Measurements from ENCODE around the gene UBE2V1. TPM values are rescaled to one million over a fixed set of nuclear protein-coding genes. Genes with fewer than 3 reads are reported as not detected.
"Not testable (repeated sequence)": the region's sequence is repeated elsewhere in the genome, so short reads cannot be mapped to it uniquely, and the experiment has no call there.

Gene UBE2V1
- total RNA-seq, 2 donors from 2014 or later: 150 to 176 TPM

DNA sequence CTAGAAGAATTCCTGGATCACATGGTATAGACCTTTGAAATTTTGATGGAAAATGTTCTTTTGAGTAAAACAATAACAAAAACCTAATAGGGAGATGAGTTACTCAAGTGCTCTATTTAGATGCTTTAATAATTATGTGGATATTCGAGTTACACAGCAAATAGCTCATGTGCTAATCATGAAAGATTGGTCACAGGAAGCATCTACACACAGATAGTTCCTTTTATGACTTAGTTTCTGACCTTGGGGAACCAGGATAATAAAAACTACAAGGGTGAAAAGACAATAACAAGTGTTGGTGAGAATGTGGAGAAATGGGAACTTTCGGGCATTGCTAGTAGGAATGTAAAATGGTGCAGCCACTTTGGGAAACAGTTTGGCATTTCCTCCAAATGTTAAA, 19.7 kb downstream of the UBE2V1 start:
- H3K27me3 Mint-ChIP-seq (ENCODE audit: low read depth): no peaks in the 10 kb centered on the region
- H3K4me1 Mint-ChIP-seq (ENCODE audit: low read depth): peaks cover 20% of the 10 kb centered on the region
- ATAC-seq (replicated peaks in 1 of 2) (no peak), DNase-seq (no peak)
- H3K36me3 Mint-ChIP-seq (ENCODE audit: insufficient read depth in 2 of 2): peaks cover 7 to 25% of the 10 kb centered on the region in 2 donors
- no peak overlapping the region for H3K4me3 Mint-ChIP-seq
- no peaks in the 10 kb centered on the region for H3K9me3 Mint-ChIP-seq
- peak overlapping the region; percentile 91 for H3K27ac Mint-ChIP-seq

DNA sequence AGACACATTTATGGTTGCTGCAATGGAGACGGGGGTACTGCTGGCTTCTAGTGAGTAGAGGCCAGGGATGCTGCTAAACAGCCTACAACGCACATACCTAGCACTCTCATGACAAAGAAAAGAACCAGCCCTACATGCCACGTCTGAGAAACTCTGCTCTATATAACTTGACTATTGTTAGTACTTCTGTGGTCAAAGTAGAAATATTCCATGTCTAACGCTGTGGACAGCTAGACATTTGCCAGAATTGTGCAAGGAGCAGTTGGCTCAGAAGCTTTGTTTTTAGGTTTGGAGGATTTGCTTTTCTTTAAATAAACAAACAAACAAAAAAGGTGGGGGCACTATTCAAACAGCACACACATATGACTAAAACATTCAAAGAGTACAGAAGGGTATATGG, 20.5 kb downstream of the UBE2V1 start:
- H3K36me3 Mint-ChIP-seq (ENCODE audit: insufficient read depth in 2 of 2): peaks cover 7 to 27% of the 10 kb centered on the region in 2 donors
- H3K4me1 Mint-ChIP-seq (ENCODE audit: low read depth): peaks cover 17% of the 10 kb centered on the region
- H3K4me3 Mint-ChIP-seq: no peak overlapping the region
- peak overlapping the region; percentile 91 for H3K27ac Mint-ChIP-seq
- H3K9me3 Mint-ChIP-seq: no peaks in the 10 kb centered on the region
- ATAC-seq (replicated peaks in 1 of 2) (no peak), DNase-seq (no peak)
- H3K27me3 Mint-ChIP-seq (ENCODE audit: low read depth): no peaks in the 10 kb centered on the region

DNA sequence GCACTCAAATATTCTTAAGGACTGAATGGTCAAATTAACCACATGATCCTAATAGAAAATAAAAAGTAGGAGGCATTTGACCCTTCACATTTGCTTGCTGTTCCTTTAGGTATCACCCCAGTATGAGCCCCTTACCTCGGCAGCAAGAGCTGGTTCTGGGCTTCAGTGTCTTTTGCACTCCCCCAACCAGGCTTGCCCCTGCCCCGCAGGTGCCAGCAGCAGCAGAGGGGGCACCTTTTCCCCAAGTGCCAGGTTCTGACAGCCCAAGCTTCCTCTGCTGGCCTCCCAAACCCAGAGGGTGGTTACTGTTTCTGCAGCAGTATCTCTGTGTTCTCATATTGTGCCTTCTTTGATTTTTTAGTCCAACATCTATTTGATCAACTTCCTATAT, 23.2 kb downstream of the UBE2V1 start:
- DNase-seq (no peak), ATAC-seq (replicated peaks in 1 of 2) (no peak)
- no peaks in the 10 kb centered on the region for H3K9me3 Mint-ChIP-seq
- H3K4me3 Mint-ChIP-seq: no peak overlapping the region
- peaks cover 33% of the 10 kb centered on the region for H3K4me1 Mint-ChIP-seq (ENCODE audit: low read depth)
- H3K27ac Mint-ChIP-seq: peak overlapping the region; percentile 88
- no peaks in the 10 kb centered on the region for H3K27me3 Mint-ChIP-seq (ENCODE audit: low read depth)
- peaks cover 5 to 17% of the 10 kb centered on the region in 2 donors for H3K36me3 Mint-ChIP-seq (ENCODE audit: insufficient read depth in 2 of 2)

DNA sequence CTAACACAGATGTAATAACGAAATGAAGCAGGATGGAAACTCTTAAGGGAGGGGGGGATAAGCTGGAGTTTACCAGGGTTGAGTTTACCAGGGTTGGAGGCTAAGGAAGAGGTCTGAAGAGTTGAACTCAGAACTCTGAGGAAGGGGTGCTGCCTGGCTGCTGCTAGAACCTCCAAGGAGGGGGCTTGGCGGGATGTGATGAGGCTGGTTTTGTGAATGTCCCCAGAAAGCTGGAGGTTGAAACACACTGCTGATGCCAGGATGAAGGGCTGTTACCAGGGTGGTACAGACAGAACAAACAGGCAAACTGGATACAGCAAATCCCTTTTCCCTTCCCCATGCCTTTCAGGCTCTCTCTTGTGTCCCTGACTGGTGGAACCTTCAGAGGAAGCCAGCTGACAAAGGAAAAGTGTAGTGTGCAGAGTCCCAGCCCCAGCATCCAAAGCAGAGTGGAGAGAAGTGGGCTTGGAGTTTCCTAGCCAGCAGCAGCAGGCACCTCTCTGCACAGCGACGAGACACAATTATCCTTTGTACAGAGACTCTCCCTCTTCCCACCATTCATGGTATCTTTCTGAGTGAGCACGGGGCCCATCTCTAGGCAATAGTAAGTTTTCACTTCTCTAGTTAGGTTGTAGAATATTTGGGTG, 23.7 kb downstream of the UBE2V1 start:
- H3K4me3 Mint-ChIP-seq: no peak overlapping the region
- H3K36me3 Mint-ChIP-seq (ENCODE audit: insufficient read depth in 2 of 2): peaks cover 5 to 14% of the 10 kb centered on the region in 2 donors
- H3K9me3 Mint-ChIP-seq: no peaks in the 10 kb centered on the region
- ATAC-seq (replicated peaks in 1 of 2) (no peak), DNase-seq (no peak)
- peak overlapping the region; percentile 88 for H3K27ac Mint-ChIP-seq
- no peaks in the 10 kb centered on the region for H3K27me3 Mint-ChIP-seq (ENCODE audit: low read depth)
- peaks cover 33% of the 10 kb centered on the region for H3K4me1 Mint-ChIP-seq (ENCODE audit: low read depth)

DNA sequence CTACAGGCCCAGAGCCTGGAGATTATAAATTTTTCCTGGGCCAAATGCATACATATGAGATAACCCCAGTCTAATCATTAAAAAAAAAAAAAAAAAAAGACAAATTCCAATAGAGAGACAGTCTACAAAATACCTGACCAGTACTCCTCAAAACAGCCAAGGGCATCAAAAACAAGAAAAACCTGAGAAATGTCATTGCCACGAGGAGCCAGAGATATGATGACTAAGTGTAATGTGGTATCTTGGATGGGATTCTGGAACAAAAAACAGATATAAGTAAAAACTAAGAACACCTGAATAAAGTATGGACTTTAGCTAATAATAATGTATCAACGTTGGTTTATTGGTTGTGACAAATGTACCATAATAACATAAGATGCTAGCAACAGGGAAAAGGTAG, 24.9 kb downstream of the UBE2V1 start:
- Mint-ChIP-seq H3K36me3 (ENCODE audit: insufficient read depth in 2 of 2) (peaks cover 2 to 7% of the 10 kb centered on the region in 2 donors), H3K27ac (peak overlapping the region; percentile 82)

DNA sequence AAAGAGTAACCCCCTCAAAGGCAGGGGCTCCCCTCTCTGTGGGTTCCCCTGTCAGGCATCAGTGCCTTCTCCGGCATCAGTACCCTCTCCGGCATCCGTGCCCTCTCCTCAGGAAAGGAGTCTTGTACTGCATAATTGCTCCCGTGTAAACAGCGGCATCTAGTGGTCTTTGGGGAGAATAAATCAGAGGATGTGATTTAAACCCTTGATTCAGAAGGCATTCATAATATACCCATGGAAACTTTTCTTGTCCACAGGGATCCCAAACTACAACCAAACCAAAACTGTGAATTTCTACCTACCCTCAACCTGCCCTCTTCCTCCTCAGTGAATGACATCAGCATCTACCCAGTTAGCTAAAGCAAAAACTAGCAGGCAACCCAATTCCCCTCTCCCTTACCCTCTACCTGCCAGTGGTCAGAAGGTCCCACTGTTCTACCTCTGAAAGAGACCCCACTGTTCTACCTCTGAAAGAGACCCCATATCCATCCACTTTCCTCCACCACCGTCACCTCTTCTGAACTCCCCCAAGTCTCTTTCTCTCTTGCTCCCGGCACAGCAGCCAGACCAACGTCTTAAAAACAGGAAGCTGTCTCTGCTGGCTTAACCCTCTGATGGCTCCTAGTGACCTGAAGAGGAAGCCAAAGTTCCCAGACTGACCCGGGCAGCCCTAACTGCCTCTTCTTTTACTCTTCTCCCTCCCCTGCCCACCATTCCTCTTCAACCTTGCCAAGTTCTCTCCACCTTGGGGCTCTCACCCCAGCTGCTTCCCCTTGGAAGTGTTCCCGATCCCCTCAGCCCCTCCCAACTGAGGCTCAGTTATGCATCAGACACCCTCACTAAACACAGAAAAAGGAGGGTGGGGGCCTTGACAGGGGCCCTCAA, 27.2 kb downstream of the UBE2V1 start:
- H3K36me3 Mint-ChIP-seq (ENCODE audit: insufficient read depth in 2 of 2): peaks cover 5 to 12% of the 10 kb centered on the region in 2 donors

More for the DNA sequence above, 24.9 kb downstream of the UBE2V1 start:
- no peak overlapping the region for H3K4me3 Mint-ChIP-seq
- peaks cover 33% of the 10 kb centered on the region for H3K4me1 Mint-ChIP-seq (ENCODE audit: low read depth)
- no peaks in the 10 kb centered on the region for H3K27me3 Mint-ChIP-seq (ENCODE audit: low read depth)
- H3K9me3 Mint-ChIP-seq: no peaks in the 10 kb centered on the region
- no peak for ATAC-seq (replicated peaks in 1 of 2)
- DNase-seq: no peak

DNA sequence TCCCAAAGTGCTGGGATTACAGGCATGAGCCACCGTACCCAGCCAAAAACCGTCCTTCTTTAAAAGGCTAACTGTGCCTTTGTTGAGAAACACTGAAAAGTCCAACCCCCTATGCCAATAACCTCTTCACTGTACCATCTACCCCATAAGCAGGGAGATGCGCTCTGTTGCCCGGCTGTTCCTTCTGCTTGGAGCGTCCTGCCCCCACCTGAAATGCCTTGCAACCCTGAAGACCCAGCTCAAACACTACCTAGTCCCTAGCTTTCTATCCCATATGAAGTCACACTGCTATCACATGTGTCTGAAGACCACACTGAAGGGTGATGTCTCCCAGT, 27.8 kb downstream of the UBE2V1 start:
- no peaks in the 10 kb centered on the region for H3K27me3 Mint-ChIP-seq (ENCODE audit: low read depth)
- H3K4me1 Mint-ChIP-seq (ENCODE audit: low read depth): peaks cover 27% of the 10 kb centered on the region
- ATAC-seq (replicated peaks in 1 of 2): no peak
- no peak for DNase-seq
- H3K36me3 Mint-ChIP-seq (ENCODE audit: insufficient read depth in 2 of 2): peaks cover 3 to 10% of the 10 kb centered on the region in 2 donors
- no peaks in the 10 kb centered on the region for H3K9me3 Mint-ChIP-seq
- no peak overlapping the region for H3K4me3 Mint-ChIP-seq
- H3K27ac Mint-ChIP-seq: peak overlapping the region; percentile 34

More for the DNA sequence above, 27.2 kb downstream of the UBE2V1 start:
- no peaks in the 10 kb centered on the region for H3K27me3 Mint-ChIP-seq (ENCODE audit: low read depth)
- H3K9me3 Mint-ChIP-seq: no peaks in the 10 kb centered on the region
- H3K4me3 Mint-ChIP-seq: peak overlapping the region; percentile 2 to 56
- ATAC-seq (replicated peaks in 1 of 2) (peak; percentile 74 to 75), DNase-seq (peak; percentile 22 to 39)
- H3K27ac Mint-ChIP-seq: peak overlapping the region; percentile 34
- H3K4me1 Mint-ChIP-seq (ENCODE audit: low read depth): peaks cover 30% of the 10 kb centered on the region

DNA sequence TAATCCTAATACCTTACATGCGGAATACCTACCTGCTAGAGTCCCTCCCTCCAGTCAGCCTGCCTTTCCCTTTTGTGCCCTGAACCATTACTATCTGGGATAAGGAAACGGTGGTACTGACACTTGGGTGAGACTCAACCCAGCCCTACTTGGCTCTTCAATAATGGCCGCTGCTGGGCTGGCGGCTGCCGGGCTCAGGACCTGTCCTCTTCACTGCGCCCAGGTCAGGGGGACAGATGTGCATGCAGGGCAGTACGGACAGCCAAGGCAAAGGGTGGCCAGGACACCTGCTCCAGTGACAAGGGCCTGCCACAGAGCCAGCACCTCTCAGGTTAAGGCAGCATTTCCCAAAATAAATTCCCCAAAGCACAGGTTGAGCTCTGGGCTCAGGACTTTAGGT, 29.9 kb downstream of the UBE2V1 start:
- no peaks in the 10 kb centered on the region for H3K27me3 Mint-ChIP-seq (ENCODE audit: low read depth)
- DNase-seq (no peak), ATAC-seq (replicated peaks in 1 of 2) (no peak)
- H3K4me3 Mint-ChIP-seq: no peak overlapping the region
- peaks cover 3 to 9% of the 10 kb centered on the region in 2 donors for H3K36me3 Mint-ChIP-seq (ENCODE audit: insufficient read depth in 2 of 2)
- H3K9me3 Mint-ChIP-seq: no peaks in the 10 kb centered on the region
- H3K27ac Mint-ChIP-seq: no peak overlapping the region
- peaks cover 22% of the 10 kb centered on the region for H3K4me1 Mint-ChIP-seq (ENCODE audit: low read depth)

DNA sequence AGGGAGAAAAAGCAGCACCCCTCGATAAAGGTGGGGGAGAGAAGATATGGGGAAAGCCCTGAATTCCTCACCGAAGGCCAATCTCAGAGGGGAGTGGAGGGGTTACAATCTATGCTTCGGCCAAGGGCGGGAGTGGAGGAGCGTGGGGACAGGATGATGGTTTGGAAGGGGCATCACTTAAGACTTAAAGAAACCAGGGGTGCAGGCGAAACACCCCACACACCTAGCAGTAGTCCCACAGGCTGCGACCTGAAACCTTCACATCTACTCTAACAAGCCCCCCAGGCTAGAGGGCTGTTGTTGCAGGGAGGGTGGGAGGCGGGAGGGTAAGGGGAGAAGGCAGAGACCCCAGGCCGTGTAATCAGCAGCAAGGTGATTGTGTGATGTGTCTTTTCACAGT, 30.9 kb downstream of the UBE2V1 start:
- not testable (repeated sequence) for H3K27ac Mint-ChIP-seq; DNase-seq; H3K36me3 Mint-ChIP-seq (ENCODE audit: insufficient read depth in 2 of 2); H3K27me3 Mint-ChIP-seq (ENCODE audit: low read depth); ATAC-seq (replicated peaks in 1 of 2); H3K9me3 Mint-ChIP-seq; H3K4me3 Mint-ChIP-seq
- peaks cover 22% of the 10 kb centered on the region for H3K4me1 Mint-ChIP-seq (ENCODE audit: low read depth)

DNA sequence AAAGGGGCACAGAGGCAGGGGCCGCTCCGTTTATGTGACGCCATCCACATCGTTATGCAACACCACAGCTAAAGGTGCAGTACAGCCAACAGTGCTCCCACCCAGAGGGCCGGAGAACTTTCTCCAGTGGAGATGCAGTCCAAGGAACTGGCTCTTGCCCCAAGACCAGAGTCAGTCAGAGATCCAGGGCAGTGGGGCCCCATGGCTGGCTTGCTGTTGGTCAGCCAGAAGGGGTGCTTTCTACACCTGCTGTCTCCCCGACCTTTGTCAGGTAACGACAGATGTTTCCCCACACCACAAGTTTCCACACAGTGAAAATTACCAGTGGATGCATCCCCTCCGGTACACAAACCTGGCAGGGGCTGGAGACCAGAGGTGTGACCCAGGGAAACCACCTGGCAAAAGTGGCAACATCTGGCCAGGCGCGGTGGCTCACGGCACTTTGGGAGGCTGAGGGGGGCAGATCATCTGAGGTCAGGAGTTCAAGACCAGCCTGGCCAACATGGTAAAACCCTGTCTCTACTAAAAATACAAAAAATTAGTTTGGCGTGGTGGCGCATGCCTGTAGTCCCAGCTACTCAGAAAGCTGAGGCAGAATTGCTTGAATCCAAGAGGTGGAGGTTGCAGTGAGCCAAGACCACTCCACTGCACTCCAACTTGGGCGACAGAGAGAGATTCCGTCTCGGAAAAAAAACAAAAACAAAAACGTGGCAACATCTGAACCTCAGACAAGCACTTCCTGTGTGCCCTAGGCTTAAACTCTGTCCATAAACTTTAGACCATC, 34.9 kb downstream of the UBE2V1 start:
- H3K4me1 Mint-ChIP-seq (ENCODE audit: low read depth): peaks cover 13% of the 10 kb centered on the region
- H3K27me3 Mint-ChIP-seq (ENCODE audit: low read depth): no peaks in the 10 kb centered on the region
- no peaks in the 10 kb centered on the region for H3K9me3 Mint-ChIP-seq
- no peak for DNase-seq
- no peak overlapping the region for H3K27ac Mint-ChIP-seq
- ATAC-seq (replicated peaks in 1 of 2): no peak
- H3K4me3 Mint-ChIP-seq: no peak overlapping the region
- H3K36me3 Mint-ChIP-seq (ENCODE audit: insufficient read depth in 2 of 2): peaks cover 3 to 7% of the 10 kb centered on the region in 2 donors

DNA sequence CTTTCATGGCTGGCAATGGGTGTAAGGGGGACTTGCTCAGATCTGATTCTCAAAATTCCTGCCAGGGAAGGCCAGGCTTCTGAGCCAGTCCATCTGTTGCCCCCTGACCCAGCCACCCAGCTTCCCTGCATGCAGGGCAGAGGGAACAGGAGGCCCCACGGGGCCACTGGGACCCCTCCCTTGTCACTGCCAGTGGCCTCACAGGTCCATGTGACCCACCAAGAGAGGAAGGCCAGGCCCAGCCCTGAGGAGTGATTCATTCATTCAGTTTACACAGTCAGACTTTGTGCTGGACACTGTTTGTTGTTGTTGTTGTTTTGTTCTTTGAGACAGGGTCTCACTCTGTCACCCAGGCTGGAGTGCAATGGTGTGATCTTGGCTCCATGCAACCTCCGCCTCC, 39.5 kb downstream of the UBE2V1 start:
- Mint-ChIP-seq H3K27me3 (ENCODE audit: low read depth) (no peaks in the 10 kb centered on the region), H3K36me3 (ENCODE audit: insufficient read depth in 2 of 2) (no peaks in the 10 kb centered on the region), H3K4me1 (ENCODE audit: low read depth) (peaks cover 14% of the 10 kb centered on the region), H3K27ac (no peak overlapping the region), H3K9me3 (no peaks in the 10 kb centered on the region), H3K4me3 (no peak overlapping the region)
- DNase-seq (no peak), ATAC-seq (replicated peaks in 1 of 2) (no peak)

DNA sequence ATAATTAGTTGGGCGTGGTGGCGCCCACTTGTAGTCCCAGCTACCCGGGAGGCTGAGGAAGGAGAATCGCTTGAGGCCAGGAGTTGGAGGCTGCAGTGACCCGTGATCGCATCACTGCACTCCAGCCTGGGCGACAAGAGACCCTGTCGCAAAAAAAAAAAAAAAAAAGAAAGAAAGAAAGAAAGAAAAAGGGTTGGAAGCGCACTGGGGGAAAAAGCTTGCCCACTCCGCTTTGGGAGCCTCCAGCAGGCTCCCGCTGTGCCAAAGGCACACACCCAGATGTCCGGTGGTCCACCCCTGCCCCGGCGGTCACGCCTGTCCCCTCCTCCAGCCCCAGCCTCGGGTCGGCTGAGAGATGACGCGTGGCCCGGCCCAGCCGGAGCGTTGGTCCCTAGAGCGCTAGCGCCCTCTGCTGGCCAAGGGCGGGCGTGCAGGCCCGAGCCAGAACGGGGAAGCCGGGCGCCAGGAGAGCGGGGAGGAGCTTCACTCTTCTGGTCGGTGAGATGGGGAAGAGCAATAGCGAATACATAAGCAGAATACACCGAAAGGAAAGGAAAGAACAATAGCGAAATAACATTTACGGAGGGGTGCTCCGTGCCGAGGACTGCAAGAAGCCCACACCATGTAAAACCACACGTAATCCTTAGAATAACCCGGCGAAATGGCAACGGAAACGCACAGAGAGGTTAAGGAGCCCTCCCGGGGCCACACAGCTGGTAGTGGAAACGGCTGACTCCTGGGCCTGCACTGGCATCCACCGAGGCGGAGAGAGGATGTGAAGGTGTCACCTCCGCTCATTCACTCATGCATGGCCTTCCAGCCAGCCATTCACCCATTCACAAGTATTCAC, 41.7 kb downstream of the UBE2V1 start:
- Mint-ChIP-seq H3K27ac (no peak overlapping the region), H3K27me3 (ENCODE audit: low read depth) (no peaks in the 10 kb centered on the region), H3K4me1 (ENCODE audit: low read depth) (peaks cover 6% of the 10 kb centered on the region), H3K4me3 (peak overlapping the region; percentile 56 to 83), H3K36me3 (ENCODE audit: insufficient read depth in 2 of 2) (no peaks in the 10 kb centered on the region), H3K9me3 (no peaks in the 10 kb centered on the region)
- ATAC-seq (replicated peaks in 1 of 2) (peak; percentile 98 to 99), DNase-seq (peak; percentile 92 to 98)
